Left lung (tissue), 10 donors: ENCODE data around the gene SCO2. TPM values are rescaled to one million over a fixed set of nuclear protein-coding genes. Genes with fewer than 3 reads are reported as not detected.

Experiments used
- ATAC-seq: fragments of 200-7000 bp; cut with Tn5 transposase; one replicate; pipeline ENCODE4 v1.9.1; 2020; ENCODE audit warnings: moderate library complexity
- DNase-seq, 4 donors: peaks; one replicate each; pipeline ENCODE4 v3.0.0-alpha.2; 2013 to 2020
- H3K27ac ChIP-seq, 2 donors: fragments of 200-600 bp; sonication (generic) in 1 of 2; one replicate each; pipeline versions ENCODE4 v1.5.0 to v1.8.0; 2020 to 2021
- H3K27me3 ChIP-seq, 2 donors: fragments of 200-600 bp; sonication (generic) in 1 of 2; one replicate each; pipeline versions ENCODE4 v1.5.0 to v1.8.0; 2020 to 2021
- H3K36me3 ChIP-seq, 2 donors: fragments of 200-600 bp; sonication (generic) in 1 of 2; one replicate each; pipeline versions ENCODE4 v1.5.0 to v1.8.0; 2020 to 2021
- H3K4me1 ChIP-seq, 2 donors: fragments of 200-600 bp; one replicate each; pipeline ENCODE4 v1.8.0; 2021
- H3K4me3 ChIP-seq, 2 donors: fragments of 200-600 bp; sonication (generic) in 1 of 2; one replicate each; pipeline versions ENCODE4 v1.5.0 to v1.8.0; 2020 to 2021; ENCODE audit warnings: mild to moderate bottlenecking in 1 of 2
- H3K9me3 ChIP-seq, 2 donors: fragments of 200-600 bp; sonication (generic) in 1 of 2; one replicate each; pipeline versions ENCODE4 v1.5.0 to v1.8.0; 2020 to 2021
- CTCF ChIP-seq, 2 donors: fragments of 200-600 bp; sonication (generic) in 1 of 2; IDR thresholded peaks; one replicate each; pipeline versions ENCODE4 v1.5.0 to v1.8.0; 2021; ENCODE audit warnings: antibody characterized with exemption in 2 of 2
- intact Hi-C, 2 donors: fragments of 100-400 bp; cut with DNase I; formaldehyde crosslinking; loops; one replicate each; pipeline versions ENCODE4 v1.11.2 to v1.14.2; 2022
- polyA plus RNA-seq, 6 donors: library from polyadenylated mRNA; unstranded; fragments of 120-200 nt; gene quantifications; one replicate each; pipeline ENCODE4 v1.2.1, GENCODE V29; 2013; ENCODE audit not compliant: insufficient read length in 6 of 6
- total RNA-seq, 2 donors: library from RNA; stranded (reverse); fragmentation: NEBNext Ultra II Directional; extraction: Animal tissue kit (Norgen Biotek cat#: 25700); gene quantifications; one replicate each; pipeline ENCODE4 v1.2.1, GENCODE V29; 2021
- donor health status: DM: no; HTN: yes; CAD: no.
- donor health status: DM: no; HTN: no; CAD: no.

Gene SCO2
- total and polyA plus RNA-seq, 8 donors: 1.1 to 3.3 (median 2.3) TPM; not detected in 1

- ATAC-seq: no peak
- no peak overlapping the region for H3K27ac ChIP-seq
- DNase-seq: no peak
- intact Hi-C loops: loop anchor here in 1 of 2 donors (10.0 kb wide), 1 partner anchor 93 kb away; no protein-coding TSS in a partner anchor
- peaks cover 7 to 16% of the 10 kb centered on the region in 2 donors for H3K4me1 ChIP-seq
- H3K36me3 ChIP-seq: peaks cover 0 to 42% of the 10 kb centered on the region in 2 donors
- no peaks in the 10 kb centered on the region for H3K27me3 ChIP-seq
- H3K4me3 ChIP-seq: no peak overlapping the region
- H3K9me3 ChIP-seq: no peaks in the 10 kb centered on the region
- TF ChIP-seq CTCF (IDR thresholded peaks at IDR 0.05): no peak
Observed at GRCh38 chr22:50502096-50502495, 23.3 kb downstream of the SCO2 start.

- ATAC-seq (no peak), DNase-seq (no peak)
- H3K27me3 ChIP-seq: no peaks in the 10 kb centered on the region
- H3K4me1 ChIP-seq: no peaks in the 10 kb centered on the region
- H3K9me3 ChIP-seq: no peaks in the 10 kb centered on the region
- H3K27ac ChIP-seq: no peak overlapping the region
- H3K4me3 ChIP-seq: no peak overlapping the region
- intact Hi-C loops: loop anchor here in 1 of 2 donors (10.0 kb wide), 1 partner anchor 94 kb away; no protein-coding TSS in a partner anchor
- peaks cover 0 to 35% of the 10 kb centered on the region in 2 donors for H3K36me3 ChIP-seq
- TF ChIP-seq CTCF (IDR thresholded peaks at IDR 0.05): no peak
Observed at GRCh38 chr22:50500452-50500851, 24.9 kb downstream of the SCO2 start.

GRCh38 chr22:50498322-50498890, 27.0 kb downstream of the SCO2 start:
- peak; percentile 56 to 68 for TF ChIP-seq CTCF (IDR thresholded peaks at IDR 0.05)
- DNase-seq: peak in 1 of 4 donors; percentile 67
- no peak overlapping the region for H3K4me3 ChIP-seq
- no peaks in the 10 kb centered on the region for H3K9me3 ChIP-seq
- no peak overlapping the region for H3K27ac ChIP-seq
- H3K4me1 ChIP-seq: no peaks in the 10 kb centered on the region
- intact Hi-C loops: no loop called here
- ATAC-seq: peak; percentile 97
- H3K36me3 ChIP-seq: peaks cover 0 to 18% of the 10 kb centered on the region in 2 donors
- H3K27me3 ChIP-seq: no peaks in the 10 kb centered on the region

GRCh38 chr22:50497093-50497492, 28.3 kb downstream of the SCO2 start:
- no peaks in the 10 kb centered on the region for H3K9me3 ChIP-seq
- H3K27me3 ChIP-seq: no peaks in the 10 kb centered on the region
- no peak overlapping the region for H3K27ac ChIP-seq
- intact Hi-C loops: no loop called here
- no peaks in the 10 kb centered on the region for H3K4me1 ChIP-seq
- no peak overlapping the region for H3K4me3 ChIP-seq
- DNase-seq (no peak), ATAC-seq (no peak)
- no peak for TF ChIP-seq CTCF (IDR thresholded peaks at IDR 0.05)
- H3K36me3 ChIP-seq: peaks cover 0 to 5% of the 10 kb centered on the region in 2 donors

GRCh38 chr22:50490531-50491308, 34.7 kb downstream of the SCO2 start:
- no peak overlapping the region for H3K4me3 ChIP-seq
- no peaks in the 10 kb centered on the region for H3K36me3 ChIP-seq
- ATAC-seq (peak; percentile 46), DNase-seq (no peak)
- H3K27ac ChIP-seq: no peak overlapping the region
- TF ChIP-seq CTCF (IDR thresholded peaks at IDR 0.05): no peak
- H3K4me1 ChIP-seq: no peaks in the 10 kb centered on the region
- intact Hi-C loops: no loop called here
- peaks cover 0 to 33% of the 10 kb centered on the region in 2 donors for H3K27me3 ChIP-seq
- no peaks in the 10 kb centered on the region for H3K9me3 ChIP-seq
